HG03196 (cell line): ENCODE data around the gene PTPN21.
A peak's percentile ranks its signal among the peaks of the same experiment; 100 is the strongest.

Experiments
- ATAC-seq: cut with Tn5 transposase; IDR thresholded peaks from one replicate; pipeline ENCODE4 v1.9.1; 2021; ENCODE audit not compliant: unreplicated experiment

PTPN21 gene

DNA sequence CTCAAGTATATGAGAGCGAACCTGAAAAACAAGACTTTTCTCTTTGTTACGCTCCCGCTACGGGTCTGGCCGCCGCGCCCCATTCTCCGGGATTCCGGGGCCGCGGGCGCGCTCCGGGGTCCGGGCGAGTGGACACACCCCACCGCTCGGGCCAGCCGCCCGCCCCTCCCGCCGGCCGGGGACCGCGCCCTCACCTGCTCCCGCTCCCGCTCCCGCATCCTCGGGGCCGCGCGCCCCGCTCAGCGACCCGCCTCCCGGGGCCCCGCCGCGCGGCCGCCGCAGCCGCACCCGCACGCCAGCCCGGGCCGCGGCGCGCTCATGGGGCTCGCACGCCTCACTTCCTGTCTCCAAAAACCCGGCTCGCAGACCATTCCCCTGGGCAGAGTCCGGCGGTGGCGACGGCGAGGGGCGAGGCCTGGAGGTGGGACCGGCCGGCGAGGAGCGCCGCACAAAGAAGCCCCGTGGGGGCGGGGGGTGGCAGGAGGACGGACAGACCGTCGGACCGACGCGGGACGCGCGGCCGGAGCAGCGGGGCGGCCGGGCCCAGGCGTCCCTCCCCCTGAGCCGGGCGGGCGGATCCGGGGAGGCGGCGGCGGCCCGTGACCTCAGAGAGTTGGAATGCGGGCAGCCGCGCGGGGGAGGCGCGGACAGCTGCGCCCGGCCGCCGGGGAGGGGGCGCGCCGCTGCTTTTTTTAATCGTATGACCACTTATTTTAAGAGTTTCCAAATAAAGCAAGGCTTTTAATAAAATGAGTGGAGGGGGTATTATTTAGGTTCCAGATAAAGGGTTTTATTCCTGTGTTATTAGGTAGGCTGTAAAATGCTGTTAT is at the start of gene PTPN21:
Gene PTPN21, minus strand, starts transcription at position 551 of the 830 bp plus-strand sequence. CDS start 4,590 bp downstream, outside the sequence.
- no peak for ATAC-seq

DNA sequence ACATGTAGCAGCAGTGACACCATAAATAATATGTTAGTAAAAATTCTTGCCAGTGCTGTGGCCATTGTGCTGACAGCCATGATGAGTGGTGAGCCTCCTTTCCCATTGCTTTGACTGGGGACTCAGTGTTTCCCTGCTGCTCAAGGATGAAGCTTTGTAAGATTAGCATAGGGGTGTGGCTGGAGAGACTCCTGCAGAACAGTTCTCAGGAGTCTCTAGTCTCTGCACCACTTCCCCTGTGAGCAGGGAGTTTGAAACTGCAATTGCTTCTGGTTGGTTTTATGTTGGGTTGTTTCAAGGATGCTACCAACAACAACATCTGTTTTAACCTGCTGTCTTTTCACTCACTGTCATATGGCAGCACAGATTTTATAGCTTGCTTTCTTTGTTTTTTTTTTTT is 49.4 kb upstream of the PTPN21 start:
- no peak for ATAC-seq

DNA sequence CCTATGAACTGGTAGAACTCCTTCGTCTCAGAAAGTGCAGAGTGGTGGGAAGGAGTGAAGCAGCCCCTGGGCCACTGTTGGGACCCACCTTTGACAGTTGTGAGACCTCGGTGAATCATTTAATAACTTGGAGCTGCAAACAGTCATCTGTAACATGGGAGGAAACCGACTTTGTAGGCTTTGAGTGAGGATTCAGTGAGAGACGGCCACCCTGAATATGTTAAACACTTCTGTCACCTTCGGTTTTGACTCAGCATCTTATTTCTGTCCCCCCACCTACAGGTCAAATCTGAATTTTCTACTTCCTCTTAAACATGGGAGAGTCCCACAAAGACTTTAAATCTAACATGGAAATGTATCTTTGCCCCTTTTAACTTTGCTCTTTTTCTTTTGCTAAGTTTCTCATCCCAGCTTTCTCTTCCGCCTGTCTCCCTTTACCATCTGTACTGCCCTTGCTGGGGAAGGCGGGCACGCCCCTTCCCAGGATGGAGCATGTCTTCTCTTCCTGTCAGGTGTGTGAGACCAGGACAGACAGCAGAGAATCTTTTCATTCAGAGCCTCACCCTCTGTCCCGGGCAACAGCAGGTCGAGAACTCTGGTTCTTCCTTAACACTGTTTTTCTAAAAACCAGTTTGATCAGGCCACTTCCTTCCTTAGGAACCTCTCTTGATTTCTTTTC is 45.1 kb upstream of the PTPN21 start:
- ATAC-seq, result peak; percentile 94

GRCh38 chr14:88599326-88599725 is 44.5 kb upstream of the PTPN21 start:
- ATAC-seq, result no peak

GRCh38 chr14:88598097-88598675 is 43.4 kb upstream of the PTPN21 start:
- ATAC-seq, result no peak

DNA sequence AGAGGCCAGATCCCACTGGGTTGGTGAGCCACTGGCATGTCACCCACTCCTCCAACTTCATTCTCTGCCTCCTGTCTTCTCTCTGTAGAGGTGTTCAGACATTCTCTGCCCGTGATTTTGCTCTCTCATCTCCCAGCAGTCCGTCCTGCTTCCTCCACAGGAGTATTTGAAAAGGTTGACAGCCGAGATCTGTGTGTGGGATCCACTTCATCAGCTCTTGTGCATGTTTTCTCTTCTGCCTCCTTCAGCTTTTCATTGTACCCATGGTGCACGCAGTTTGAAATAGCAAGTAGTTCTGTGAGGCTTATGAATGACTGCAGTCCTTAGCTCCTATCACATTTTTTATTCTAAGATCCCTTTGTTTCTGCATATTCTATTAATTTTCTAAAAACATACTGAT is 42.8 kb upstream of the PTPN21 start:
- no peak for ATAC-seq

- ATAC-seq, result no peak
Measured at GRCh38 chr14:88597038-88597437, 42.2 kb upstream of the PTPN21 start.

- no peak for ATAC-seq
Measured at GRCh38 chr14:88592031-88592430, 37.2 kb upstream of the PTPN21 start.

- ATAC-seq, result no peak
Measured at GRCh38 chr14:88590173-88590572, 35.4 kb upstream of the PTPN21 start.

GRCh38 chr14:88588081-88588480 is 33.3 kb upstream of the PTPN21 start:
- no peak for ATAC-seq

DNA sequence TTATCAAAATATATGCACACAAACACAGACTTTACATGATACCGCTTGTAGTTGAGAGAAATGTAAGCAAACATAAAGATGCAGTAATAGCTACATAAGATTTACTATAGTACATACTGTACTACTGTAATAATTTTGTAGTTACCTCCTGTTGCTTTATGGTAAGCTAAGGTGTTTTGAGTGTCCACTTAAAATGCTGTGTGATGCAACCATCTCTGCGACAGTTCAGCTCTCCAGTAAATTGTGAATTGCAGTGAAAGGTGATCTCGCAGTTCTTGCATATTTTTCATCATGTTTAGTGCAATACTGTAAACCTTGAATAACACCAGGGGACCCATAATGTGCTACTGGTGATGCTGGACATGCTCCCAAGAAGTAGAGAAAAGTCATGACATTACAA is 29.6 kb upstream of the PTPN21 start:
- no peak for ATAC-seq

DNA sequence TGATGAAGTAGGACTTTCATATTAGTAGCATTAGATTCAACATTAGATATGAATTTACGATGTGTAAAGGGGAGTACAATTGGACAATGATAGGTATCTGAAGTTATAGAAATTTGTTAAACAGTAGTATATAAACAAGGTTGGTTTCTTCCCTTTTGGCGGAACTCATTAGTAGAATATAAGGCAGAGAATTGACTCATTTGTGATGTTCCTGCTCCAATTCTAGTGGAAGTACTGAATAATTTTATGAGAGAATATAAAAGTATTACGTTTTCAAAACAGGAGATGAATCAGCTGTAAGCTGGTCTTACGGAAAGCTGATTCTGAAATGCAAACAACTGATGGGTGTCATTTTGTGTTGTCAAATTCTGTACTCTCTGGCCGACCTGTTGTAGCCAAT is 21.4 kb upstream of the PTPN21 start:
- no peak for ATAC-seq

DNA sequence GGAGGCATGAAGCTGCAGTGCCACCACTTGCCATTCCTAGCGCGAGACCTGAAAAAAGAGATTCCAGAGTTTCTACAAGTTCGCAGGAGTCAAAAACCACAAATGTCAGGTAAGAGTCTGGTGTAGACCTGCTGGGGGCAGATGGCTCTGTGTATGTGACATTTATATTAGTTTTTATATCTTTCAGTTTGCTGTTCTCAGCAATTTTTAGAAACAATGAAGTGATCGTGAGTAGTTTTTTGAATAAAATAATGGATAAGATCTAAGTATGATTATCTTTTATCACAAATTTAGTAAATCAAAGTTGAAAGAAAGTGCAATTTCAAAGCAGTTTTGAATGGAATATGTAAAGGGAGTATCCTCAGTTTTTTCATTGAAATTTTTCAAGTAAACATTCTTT is 17.3 kb upstream of the PTPN21 start:
- no peak for ATAC-seq

DNA sequence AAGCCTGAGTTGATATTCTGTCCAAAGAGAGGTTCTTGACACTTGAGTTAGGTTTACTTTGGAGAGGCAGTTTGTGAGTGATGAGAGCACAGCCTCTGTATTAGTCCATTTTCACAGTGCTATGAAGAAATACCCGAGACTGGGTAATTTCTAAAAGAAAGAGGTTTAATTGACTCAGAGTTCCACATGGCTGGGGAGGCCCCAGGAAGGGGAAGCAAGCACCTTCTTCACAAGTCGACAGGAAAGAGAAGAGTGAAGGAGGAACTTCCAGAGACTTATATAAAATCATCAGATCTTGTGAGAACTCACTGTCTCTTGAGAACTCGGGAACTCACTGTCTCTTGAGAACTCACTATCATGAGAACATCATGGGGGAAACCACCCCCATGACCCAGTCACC is 13.4 kb upstream of the PTPN21 start:
- no peak for ATAC-seq

DNA sequence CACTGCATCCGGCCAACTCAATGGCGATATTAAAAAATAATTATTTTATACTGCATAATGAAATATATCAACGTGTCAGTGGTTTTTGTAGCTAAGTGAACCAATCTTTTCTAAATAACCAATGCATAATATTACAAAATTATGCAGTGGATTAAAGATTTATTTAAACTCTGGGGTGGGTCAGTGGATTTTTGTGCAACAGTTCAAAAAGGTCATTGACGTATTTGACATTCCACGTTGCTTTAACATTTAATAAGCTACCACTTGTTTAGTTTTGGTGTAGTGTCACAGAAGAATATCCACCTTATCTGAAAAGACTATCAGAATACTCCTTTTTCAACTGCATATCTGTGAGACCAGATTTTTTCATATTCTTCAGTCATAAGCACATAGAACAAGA is 10.6 kb upstream of the PTPN21 start:
- no peak for ATAC-seq

- ATAC-seq, result no peak
Measured at GRCh38 chr14:88563845-88564244, 9.0 kb upstream of the PTPN21 start.

DNA sequence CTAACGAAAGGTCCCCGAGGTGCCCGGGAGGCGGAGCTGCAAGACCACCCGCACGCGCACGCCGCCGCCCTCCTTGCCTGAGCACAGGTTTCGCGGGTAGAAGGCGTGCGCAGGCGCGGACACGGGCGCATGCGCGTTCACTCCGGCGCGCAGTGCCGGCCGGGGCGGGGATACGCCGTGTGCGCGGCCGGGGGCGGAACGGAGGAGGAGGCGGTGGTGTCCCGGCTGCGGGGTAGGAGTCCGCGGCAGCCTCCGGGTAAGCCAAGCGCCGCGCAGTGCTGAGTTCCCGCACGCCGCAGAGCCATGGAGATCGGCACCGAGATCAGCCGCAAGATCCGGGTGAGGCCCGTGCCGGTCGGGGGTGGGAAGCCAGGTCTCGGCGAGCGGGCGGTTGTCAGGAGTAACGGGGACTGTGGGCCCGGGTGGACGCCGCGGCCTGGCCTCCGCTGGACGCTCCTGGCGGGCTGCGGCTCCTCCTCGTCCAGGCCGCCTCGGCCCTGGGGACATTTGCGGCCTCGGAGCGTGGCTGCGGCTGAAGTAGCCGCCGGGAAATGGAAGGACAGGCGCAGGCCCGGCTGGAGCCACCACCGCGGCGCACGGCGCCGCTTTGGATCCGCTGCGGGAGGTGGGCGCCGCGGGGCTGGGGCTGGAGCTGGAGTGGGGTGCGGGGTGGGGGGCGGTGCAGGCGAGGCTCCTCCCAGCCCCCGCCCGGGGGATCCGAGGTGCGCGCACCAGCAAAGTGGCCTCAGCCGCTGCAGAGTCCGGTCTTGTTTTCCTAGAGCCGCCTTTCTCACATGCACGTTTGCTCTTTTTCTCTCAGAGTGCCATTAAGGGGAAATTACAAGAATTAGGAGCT is 8.3 kb upstream of the PTPN21 start, which contains the start of gene ZC3H14:
Gene ZC3H14, plus strand, starts transcription at position 207 of the 856 bp plus-strand sequence. Its CDS starts 97 bp downstream, at position 304.
- ATAC-seq, result peak; percentile 96

DNA sequence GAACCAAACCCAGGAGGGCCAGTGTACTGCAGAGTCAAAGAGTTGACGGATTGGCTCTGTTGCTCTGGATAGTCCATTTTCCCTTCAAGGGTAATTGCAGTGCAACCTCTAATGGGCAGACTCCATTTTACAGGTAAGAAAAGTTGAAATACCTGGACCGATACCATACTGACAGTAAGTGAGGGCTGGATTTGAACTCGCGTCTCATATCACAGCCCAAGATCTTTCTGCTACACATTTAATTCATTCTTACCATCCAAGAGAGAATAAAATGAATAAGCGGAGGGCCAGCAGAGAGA is 7.7 kb upstream of the PTPN21 start:
- no peak for ATAC-seq

DNA sequence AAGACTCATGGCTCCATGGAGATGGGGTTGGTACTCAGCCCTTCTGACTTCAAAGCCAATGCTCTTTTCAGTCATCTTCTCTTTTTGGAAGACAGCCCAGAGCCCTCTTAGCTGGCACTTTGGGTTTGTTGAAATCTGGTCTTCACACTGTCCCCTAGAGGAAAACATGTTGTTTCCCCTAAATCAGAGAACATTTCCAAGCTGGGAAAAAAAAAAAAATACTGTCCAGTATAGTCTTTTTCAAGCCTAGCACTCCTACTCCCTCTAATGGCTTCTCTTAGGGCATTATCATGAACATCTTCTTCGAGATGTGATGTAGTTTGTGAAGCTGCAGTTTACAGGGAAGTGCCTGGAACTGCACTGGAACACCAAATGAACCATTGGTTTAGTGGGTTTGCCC is 5.0 kb upstream of the PTPN21 start:
- no peak for ATAC-seq

DNA sequence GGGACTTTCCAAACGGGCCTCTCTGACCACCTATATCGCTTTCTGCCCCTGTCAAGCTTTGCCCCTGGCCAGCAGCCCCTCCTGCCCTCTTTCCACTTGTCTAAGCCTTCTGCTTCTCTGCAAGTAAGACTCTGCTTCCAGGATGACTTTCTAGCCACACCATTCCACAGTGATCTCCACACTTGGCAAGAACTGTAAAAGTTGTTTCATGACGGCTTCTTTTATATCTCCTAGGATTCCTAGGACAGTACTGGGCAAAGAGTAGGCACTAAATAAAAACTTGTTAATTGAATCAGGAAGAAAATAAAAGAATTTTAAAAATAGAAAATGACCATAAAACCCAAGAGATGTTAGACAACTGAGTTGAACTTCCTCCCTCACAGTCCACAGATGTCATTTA is 1.8 kb upstream of the PTPN21 start:
- ATAC-seq, result no peak

GRCh38 chr14:88553886-88554456 is 836 bp downstream of the PTPN21 start:
- ATAC-seq, result no peak
